NCI-H446 (cell line): ENCODE measurements around the gene DAPK1.

Experiments
- DNase-seq, 2 experiments: peaks; one replicate each; lab custom pipeline; 2025; lab: John Stamatoyannopoulos, UW

The DAPK1 gene

GRCh38 chr9:87517732-87518131, 20.1 kb downstream of the DAPK1 start:
- no peak for DNase-seq

GRCh38 chr9:87518702-87519335, 21.2 kb downstream of the DAPK1 start:
- DNase-seq = no peak

GRCh38 chr9:87519461-87519860, 21.8 kb downstream of the DAPK1 start:
- DNase-seq = no peak

DNA sequence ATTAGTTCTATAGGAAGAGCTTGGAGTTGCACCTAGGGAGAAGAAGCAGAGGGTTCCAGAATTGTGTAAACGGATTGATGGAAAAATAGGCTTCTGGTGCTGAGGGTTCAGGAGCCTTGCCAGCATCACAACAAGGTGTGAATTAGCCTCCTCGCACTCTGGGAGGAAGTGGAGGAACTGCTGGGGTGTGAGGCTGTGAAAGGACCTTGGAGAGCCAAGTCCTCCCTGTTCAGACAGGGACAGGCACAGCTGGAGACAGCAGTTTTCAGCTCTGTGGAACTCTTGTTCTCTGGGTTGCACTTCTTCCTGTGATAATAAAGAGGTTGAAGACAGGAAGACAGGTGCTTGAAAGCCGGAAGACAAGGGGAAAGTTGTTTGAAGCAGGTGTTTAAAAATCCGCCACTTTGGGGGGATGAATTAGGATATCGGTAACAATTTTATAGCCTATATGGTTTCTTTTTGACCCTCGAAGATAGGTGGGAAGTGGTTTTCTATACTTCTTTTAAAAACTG, 22.6 kb downstream of the DAPK1 start:
- no peak for DNase-seq

- DNase-seq = no peak
These were observed 24.2 kb downstream of the DAPK1 start for GRCh38 chr9:87521834-87522233.

DNA sequence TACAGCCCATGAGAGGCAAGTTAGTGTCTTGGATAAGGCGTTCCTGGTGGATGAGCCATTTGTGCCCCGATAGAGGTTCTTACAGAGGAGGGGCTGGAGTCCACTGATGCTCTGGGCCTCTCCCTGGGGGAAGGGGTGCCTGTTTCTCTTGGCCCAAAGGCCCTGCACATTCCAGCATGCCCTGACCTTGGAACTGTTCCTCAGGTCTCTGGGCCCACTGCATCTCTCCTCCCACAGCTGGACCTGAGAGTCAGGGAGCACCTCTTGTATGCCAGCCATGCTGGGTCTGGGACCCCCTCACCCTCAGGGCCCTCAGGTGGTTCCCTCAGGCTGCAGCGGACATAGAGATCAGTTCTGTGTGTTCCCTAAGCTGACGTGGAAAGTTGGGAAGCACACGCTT, 26.4 kb downstream of the DAPK1 start:
- DNase-seq = no peak

- no peak for DNase-seq
These were observed 28.1 kb downstream of the DAPK1 start for GRCh38 chr9:87525546-87526303.

- no peak for DNase-seq
These were observed 29.7 kb downstream of the DAPK1 start for GRCh38 chr9:87527211-87527916.

DNA sequence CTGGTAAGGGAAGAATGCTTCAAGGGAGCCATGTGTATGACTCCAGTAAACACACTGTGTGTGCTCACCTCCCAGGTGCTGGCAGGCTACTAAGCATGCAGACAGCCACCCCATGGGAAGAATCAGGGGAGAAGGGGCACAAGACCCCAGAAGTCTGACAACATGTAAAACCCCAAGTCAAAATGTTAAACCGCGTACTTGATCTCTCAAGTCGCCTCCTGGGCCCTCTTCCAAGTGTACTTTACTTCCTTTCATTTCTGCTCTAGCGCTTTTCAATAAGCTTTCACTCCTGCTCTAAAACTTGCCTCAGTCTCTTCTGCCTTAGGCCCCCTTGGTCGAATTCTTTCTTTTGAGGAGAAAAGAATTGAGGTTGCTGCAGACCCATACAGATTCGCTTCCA, 31.3 kb downstream of the DAPK1 start:
- DNase-seq = no peak

- no peak for DNase-seq
These were observed 32.0 kb downstream of the DAPK1 start for GRCh38 chr9:87529671-87530070.

GRCh38 chr9:87530716-87531115, 33.0 kb downstream of the DAPK1 start:
- no peak for DNase-seq

DNA sequence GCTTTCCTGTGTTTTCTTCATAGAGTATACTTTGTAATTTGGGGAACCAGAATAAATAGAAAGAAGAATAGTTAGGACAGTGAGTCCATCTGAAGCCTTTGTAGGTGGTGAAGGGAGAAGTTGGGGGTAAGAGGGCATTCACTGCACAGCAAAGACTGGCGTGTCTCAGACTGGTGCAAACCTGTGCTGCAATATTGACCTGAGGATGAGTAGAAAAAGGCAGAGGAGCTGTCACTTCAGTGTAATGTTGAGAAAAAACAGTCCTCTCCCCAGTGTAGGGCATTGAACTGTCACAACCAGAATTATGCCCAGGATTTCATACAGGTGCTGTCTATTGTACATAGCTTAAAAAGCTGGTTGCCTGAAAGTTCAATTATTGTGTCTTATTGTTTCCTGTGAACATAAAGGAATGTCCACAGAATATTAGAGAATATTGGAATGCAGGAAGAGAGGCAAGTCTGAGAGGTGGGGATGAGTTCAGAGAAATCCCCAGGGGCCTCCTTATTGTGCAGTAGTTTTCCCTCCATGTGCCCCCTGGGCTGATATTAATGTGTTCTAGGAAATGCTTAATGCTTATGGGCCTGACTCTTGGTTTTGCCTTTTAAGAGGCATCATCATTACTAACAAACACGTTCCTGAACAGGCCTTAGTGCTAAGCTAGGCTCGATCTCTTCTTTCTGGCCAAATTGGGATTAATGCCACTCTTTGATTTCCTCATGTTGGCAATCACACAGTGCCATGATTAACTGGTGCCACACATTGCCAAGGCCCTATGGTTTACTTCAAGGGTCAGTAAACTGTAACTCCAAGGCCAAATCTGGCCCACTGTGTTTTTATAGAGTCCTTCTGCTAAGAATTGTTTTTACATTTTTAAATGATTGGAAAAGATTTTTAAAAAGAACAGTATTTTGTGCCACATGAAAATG, 34.0 kb downstream of the DAPK1 start:
- DNase-seq = no peak

DNA sequence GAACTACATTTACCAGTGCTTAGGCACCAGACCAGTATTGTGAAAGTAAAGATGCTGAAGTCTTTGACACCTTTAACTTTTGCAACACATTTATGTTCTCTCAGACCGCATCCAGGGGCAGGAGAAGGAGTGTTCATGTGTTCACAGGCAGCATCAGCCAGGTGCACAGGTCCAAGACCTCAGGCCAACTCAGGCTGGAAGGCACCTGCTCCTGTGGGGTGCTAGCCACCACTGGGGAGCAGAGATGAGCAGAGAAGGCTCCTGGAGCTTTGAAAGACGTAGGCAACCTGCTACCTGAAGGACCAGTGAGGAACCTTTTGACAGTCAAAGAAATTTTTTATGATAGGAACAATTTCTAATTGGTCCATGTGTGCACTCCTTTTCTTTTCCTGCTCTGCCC, 35.6 kb downstream of the DAPK1 start:
- DNase-seq = no peak

- DNase-seq = no peak
These were observed 36.4 kb downstream of the DAPK1 start for GRCh38 chr9:87534036-87534435.

DNA sequence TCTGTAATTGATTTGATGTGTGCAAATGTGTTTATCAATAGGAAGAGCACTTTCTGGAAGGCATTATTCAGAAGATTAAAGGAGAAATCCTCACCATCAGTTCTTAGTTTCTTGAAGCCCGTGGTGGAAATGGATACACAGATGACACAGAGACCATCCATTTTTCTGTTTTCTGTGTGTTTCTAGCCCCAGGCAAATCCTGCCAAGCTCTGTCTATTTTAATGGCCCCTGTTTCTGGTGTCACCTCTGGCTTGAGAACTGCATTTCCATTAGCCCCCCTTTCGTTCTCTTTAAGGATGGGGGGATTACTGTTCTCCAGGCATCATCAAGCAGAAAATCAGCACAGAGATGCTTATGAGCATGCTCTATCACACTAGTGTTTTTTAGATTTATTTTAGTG, 37.3 kb downstream of the DAPK1 start:
- no peak for DNase-seq

- no peak for DNase-seq
These were observed 38.3 kb downstream of the DAPK1 start for GRCh38 chr9:87535817-87536539.

- DNase-seq = no peak
These were observed 40.0 kb downstream of the DAPK1 start for GRCh38 chr9:87537625-87538024.

- DNase-seq = no peak
These were observed 42.9 kb downstream of the DAPK1 start for GRCh38 chr9:87540444-87541105.

DNA sequence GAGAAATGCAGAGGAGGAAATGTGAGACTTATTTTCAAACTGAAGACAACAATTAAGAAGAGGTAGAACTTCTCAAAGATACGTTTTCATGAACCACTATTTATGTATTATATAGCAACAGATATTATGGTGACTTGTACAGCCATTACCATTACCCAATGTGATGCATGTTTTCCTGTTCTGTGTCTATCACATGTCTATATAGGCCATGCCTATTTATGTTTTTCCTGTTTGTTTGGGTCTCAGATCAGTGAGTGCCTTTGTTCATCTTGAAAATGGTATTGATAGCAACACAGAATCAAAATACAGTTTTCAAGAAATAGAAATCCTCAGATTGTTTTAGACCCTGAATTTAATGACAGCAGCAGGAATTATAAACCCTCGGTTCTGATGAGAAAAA, 44.0 kb downstream of the DAPK1 start:
- DNase-seq = no peak

DNA sequence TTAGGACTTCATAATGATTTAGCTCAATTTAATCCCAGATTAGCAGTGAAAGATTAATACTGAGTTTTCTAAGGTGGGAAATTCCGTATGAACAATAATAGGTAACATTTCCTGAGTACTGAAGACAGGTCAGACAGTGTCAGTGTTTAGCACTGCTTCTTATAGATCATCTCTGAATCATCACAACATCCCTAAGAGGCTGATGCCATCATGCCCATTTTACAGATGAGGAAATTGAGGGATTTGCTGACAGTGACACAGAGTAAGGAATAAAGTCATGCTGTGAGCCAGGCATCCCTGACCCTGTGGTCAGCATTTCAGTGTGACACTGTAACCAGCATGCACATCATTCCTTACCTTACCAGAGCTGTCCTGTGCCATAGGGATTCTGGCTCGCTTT, 44.5 kb downstream of the DAPK1 start:
- DNase-seq = no peak

GRCh38 chr9:87543251-87543650, 45.6 kb downstream of the DAPK1 start:
- DNase-seq = no peak
